HG03060 (cell line): ENCODE results near the gene RASL12.

Experiments
- ATAC-seq: cut with Tn5 transposase; IDR thresholded peaks from one replicate; pipeline ENCODE4 v1.9.1; 2021; ENCODE audit warnings: low read depth, moderate number of reproducible peaks; ENCODE audit not compliant: unreplicated experiment

Gene RASL12

GRCh38 chr15:65092911-65093792, 25.4 kb upstream of the RASL12 start:
- ATAC-seq, result no peak

- ATAC-seq, result no peak
Measured at GRCh38 chr15:65091946-65092770, 24.4 kb upstream of the RASL12 start.

GRCh38 chr15:65089206-65089824, 21.5 kb upstream of the RASL12 start:
- no peak for ATAC-seq

- ATAC-seq, result no peak
Measured at GRCh38 chr15:65088643-65089021, 20.8 kb upstream of the RASL12 start.

- no peak for ATAC-seq
Measured at GRCh38 chr15:65087873-65088642, 20.3 kb upstream of the RASL12 start.

- no peak for ATAC-seq
Measured at GRCh38 chr15:65087411-65087810, 19.6 kb upstream of the RASL12 start.

GRCh38 chr15:65086680-65087111, 18.9 kb upstream of the RASL12 start:
- no peak for ATAC-seq

- no peak for ATAC-seq
Measured at GRCh38 chr15:65085990-65086679, 18.3 kb upstream of the RASL12 start.

- ATAC-seq, result no peak
Measured at GRCh38 chr15:65085207-65085753, 17.5 kb upstream of the RASL12 start.

GRCh38 chr15:65084500-65085206, 16.9 kb upstream of the RASL12 start:
- ATAC-seq, result no peak

- no peak for ATAC-seq
Measured at GRCh38 chr15:65083262-65083701, 15.5 kb upstream of the RASL12 start.

- no peak for ATAC-seq
Measured at GRCh38 chr15:65082303-65082953, 14.6 kb upstream of the RASL12 start.

- no peak for ATAC-seq
Measured at GRCh38 chr15:65081758-65082157, 14.0 kb upstream of the RASL12 start.

- ATAC-seq, result no peak
Measured at GRCh38 chr15:65081270-65081669, 13.5 kb upstream of the RASL12 start.

- ATAC-seq, result no peak
Measured at GRCh38 chr15:65079580-65079979, 11.8 kb upstream of the RASL12 start.

GRCh38 chr15:65077981-65078352, 10.2 kb upstream of the RASL12 start:
- ATAC-seq, result no peak

- ATAC-seq, result no peak
Measured at GRCh38 chr15:65077291-65077980, 9.6 kb upstream of the RASL12 start.
